HG02798 (cell line): ENCODE data around the gene RTN3.
"Not testable (repeated sequence)": the region's sequence is repeated elsewhere in the genome, so short reads cannot be mapped to it uniquely, and the experiment has no call there.

Experiments
- ATAC-seq: cut with Tn5 transposase; IDR thresholded peaks from one replicate; pipeline ENCODE4 v1.9.1; 2021; ENCODE audit warnings: mild to moderate bottlenecking; ENCODE audit not compliant: unreplicated experiment, poor library complexity

The RTN3 gene, protein sequence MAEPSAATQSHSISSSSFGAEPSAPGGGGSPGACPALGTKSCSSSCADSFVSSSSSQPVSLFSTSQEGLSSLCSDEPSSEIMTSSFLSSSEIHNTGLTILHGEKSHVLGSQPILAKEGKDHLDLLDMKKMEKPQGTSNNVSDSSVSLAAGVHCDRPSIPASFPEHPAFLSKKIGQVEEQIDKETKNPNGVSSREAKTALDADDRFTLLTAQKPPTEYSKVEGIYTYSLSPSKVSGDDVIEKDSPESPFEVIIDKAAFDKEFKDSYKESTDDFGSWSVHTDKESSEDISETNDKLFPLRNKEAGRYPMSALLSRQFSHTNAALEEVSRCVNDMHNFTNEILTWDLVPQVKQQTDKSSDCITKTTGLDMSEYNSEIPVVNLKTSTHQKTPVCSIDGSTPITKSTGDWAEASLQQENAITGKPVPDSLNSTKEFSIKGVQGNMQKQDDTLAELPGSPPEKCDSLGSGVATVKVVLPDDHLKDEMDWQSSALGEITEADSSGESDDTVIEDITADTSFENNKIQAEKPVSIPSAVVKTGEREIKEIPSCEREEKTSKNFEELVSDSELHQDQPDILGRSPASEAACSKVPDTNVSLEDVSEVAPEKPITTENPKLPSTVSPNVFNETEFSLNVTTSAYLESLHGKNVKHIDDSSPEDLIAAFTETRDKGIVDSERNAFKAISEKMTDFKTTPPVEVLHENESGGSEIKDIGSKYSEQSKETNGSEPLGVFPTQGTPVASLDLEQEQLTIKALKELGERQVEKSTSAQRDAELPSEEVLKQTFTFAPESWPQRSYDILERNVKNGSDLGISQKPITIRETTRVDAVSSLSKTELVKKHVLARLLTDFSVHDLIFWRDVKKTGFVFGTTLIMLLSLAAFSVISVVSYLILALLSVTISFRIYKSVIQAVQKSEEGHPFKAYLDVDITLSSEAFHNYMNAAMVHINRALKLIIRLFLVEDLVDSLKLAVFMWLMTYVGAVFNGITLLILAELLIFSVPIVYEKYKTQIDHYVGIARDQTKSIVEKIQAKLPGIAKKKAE

DNA sequence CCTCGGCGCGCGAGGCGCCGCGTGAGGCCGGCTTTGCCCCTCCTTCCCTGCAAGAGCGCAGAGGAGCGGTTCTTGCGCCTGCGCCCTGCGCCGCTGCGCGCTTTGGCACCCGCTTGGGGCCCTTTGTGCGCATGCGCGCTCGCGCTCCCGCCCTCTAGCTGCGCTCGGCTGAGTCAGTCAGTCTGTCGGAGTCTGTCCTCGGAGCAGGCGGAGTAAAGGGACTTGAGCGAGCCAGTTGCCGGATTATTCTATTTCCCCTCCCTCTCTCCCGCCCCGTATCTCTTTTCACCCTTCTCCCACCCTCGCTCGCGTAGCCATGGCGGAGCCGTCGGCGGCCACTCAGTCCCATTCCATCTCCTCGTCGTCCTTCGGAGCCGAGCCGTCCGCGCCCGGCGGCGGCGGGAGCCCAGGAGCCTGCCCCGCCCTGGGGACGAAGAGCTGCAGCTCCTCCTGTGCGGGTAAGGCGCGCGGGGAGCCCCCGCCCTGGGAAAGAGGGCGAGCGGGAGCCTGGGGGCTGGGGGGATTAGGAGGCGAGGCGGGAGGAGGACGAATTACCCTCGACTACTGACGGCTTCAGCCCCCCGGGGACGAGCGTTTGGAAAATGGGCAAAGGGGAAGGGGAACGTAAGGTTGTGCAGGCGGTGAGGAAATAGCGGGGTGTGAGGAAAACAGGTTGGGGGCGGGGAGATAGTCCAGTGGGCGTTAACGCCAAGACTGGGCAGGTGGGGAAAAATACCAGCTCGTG is at the start of gene RTN3:
Gene RTN3, plus strand, starts transcription at position 180 of the 745 bp plus-strand sequence. Its CDS starts 137 bp downstream, at position 317.
- peak; percentile 90 for ATAC-seq

DNA sequence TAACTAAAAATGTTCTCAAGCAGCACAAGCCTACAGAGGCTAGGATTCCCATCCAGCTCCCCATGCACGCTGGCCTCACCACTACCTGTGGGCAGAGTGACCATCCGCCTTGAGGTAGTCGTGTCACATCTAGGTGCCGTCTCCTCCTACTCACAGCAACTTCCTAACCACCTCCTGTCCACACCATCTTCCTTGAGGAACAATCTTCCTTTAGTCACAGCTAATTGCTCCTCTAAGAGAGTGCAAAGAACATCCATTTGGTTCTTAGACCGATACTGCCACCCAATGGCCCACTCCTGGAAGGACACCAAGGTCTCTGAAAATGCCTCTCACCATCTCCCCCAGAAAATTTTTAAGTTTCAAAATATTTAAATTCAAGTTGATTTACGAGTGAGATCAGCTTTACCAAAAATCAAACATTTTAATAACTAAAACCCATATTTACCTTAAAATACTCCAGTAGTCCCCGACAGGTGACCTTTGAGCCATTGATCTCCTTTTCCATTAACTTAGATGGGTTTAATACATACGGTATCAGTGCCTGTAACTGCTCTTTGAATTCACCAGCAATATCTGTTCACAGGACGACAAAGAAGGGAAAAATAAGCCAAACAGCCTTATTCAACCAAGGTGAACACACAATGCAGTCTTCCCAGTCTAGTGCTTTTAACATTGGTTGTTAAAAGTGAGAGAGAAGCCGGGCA is 45.4 kb upstream of the RTN3 start:
- no peak for ATAC-seq

DNA sequence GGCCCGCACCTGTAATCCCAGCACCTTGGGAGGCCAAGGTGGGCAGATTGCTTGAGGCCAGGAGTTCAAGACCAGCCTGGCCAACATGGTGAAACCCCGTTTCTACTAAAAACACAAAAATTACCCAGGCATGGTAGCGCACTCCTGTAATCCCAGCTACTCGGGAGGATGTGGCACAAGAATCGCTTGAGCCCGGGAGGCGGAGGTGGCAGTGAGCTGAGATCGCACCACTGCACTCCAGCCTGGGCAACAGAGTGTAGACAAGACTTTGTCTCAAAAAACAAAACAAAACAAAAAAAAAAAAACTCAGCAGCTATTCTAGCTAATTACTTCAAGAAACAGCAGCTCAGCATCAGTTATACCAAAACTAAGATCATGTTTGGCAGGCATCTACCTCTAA is 42.9 kb upstream of the RTN3 start:
- not testable (repeated sequence) for ATAC-seq

DNA sequence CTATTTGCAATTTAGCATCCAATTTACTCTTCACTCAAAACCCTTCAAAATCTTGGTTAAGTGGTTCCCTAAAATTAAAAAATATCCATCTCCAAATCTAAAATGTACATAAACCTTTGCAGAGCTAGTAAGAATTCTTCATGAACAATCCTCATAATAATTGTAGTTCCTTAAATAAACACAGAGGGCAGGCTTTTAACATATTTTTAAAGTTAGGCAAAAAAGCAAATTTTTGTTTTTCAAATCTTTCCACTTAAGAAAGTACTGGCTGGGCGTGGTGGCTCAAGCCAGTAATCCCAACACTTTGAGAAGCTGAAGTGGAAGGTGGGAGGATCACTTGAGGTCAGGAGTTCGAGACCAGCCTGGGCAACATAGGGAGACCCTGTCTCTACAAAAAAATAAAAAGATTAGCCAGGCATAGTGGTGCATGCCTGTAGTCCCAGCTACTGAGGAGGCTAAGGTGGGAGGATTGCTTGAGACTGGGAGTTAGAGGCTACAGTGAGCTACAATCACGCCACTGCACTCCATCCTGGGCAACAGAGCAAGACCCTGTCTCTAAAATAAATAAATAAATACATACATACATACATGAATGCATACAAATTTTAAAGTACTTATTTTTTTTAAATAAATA is 42.0 kb upstream of the RTN3 start:
- no peak for ATAC-seq

DNA sequence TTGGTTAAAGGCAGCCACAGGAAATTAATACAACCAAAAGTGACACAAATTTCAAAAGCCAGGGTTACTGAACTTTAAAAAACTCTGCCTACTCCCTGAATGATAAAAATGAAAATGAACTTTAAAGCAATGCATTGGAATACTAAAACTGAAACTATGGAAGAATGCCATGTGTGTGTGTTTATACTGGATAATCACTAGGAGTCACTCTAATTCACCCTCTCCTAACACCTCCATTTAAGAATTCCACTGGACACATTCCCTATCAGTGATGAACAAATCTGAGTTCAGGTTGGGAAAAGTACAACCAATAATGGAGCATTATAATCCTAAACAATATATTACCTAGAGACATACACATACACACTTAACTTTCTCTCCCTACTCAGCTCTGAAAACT is 39.6 kb upstream of the RTN3 start:
- no peak for ATAC-seq

DNA sequence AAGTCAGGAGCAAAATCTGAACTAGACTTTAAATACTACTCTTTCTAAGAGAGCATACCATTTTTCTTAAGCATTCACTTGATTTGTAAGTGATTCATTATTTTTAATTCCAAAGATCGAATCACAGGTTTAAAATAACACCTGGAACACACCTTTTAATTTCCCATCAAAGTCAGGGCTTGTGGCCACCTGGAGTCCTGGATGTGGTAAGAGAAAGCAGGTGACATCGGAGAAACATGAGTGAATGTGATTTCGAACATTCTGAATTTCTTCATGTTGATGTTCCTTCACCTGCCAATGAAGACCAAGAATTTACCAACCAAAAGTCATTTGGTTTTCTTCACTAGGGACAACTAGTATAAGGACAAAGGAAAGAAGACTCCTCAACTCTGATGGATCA is 38.1 kb upstream of the RTN3 start:
- ATAC-seq, result no peak

DNA sequence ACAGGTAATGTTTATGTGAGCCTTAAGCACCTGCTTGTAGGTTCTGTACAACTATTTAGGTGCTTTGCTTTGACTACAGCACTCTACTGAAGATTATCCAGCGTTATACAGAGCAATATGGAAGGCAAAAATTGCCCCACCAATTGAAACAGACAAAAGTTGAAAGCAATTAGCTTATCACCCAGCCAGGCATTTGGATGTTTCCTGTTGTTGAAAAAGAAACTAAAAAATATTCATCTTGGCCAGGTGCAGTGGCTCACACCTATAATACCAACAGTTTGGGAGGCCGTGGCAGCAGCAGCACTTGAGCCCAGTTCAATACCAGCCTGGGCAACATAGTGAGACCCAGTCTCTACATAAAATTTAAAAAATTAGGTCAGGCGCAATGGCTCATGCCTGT is 28.6 kb upstream of the RTN3 start:
- ATAC-seq, result no peak

DNA sequence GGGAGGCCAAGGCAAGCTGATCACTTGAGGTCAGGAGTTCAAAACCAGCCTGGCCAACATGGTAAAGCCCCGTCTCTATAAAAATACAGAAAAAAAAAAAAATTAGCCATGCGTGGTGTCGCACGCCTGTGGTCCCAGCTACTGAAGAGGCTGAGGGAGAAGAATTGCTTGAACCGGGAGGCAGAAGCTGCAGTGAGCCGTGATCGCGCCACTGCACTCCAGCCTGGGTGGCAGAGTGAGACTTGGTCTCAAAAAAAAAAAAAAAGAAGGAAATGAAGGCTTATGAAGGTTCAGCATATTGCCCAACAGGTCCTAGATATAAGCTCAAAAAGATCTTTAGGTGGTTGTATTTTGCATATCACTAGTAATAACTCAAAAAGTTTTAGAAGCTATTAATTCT is 20.3 kb upstream of the RTN3 start:
- no peak for ATAC-seq

DNA sequence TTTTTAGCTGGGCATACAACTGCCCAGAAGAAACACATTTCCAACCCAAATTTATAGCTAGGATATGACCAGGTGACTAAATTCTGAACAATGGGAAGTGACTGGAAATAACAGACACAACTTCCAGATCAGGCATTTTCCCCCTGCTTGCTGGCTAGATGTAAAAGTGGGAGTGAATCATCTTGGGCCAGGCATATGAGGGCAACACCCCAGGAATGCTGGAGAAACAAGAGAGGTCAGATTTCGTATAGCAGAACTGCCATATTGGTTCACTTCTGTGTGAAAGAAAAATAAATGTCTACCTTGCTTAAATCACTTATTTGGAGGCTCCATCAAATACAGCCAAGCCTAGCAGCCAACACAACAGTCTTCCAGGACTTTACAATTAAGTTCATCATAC is 17.5 kb upstream of the RTN3 start:
- ATAC-seq, result no peak

DNA sequence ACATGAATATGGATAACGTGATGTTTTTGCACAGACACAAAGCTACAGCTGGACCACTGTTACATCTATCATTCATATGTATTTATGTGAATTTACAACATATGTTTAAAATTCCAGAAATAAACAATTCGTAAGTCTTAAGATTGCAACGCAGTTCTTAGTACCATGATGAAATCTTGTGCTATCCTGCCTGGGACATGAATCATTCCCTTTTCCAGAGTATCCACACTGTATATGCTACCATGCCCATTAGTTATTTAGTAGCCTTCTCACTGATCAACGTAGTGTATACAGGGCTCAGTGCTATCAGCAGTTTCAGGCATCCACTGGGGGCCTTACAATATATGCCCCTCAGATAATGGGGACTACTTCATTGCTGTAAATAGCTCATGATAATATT is 14.4 kb upstream of the RTN3 start:
- ATAC-seq, result no peak

DNA sequence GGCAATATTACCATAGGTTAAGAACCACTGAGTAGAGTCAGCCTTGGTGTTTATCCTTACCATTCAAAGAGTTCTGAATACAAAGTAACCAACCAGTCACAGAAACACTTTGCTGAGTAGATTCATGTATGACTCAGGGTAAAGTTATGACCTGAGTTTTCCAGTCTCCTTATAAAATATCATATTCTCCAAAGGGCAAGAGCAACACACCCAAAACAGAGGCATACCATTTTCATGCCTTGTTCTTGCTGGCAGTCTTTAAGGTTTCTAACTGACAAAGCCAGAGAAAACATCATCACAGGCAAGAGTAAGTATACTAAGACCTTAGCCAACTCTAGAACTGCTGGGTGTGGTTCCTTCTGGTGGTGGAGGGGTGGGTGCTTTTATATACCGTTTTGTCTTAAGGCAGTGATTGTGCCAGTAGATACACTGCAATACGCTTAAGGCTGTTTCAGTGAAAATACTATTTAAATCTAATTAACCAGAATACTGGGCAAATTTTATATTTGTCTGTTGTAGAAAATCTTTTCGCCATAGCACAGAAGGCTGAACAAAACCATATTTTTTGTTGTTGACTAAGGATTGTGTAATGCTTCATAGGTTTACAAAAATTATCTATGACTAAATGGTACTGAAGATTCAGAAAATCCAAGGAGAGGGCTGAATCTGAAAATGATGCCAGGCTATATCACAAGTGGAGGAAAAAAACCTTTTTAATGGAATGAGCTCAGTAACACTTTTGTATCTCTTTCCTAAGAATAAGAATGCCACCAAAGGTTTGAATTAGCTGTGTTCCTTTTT is 13.1 kb upstream of the RTN3 start:
- ATAC-seq, result no peak

DNA sequence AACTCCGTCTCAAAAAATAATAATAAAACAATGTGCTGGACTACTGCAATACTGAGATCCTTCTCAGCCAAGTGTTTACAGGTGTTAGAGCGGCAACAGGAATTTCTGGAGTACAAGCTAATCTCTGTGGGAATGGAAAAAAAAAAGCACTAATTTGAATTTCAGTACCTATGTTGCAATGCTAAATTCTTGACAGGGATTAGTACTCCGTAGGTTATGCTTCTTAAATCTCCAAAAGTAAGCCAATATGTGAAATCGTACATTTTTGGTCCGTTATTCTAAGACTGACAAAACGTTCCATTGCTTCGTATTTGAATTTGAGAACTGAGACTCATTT is 11.2 kb upstream of the RTN3 start:
- no peak for ATAC-seq

DNA sequence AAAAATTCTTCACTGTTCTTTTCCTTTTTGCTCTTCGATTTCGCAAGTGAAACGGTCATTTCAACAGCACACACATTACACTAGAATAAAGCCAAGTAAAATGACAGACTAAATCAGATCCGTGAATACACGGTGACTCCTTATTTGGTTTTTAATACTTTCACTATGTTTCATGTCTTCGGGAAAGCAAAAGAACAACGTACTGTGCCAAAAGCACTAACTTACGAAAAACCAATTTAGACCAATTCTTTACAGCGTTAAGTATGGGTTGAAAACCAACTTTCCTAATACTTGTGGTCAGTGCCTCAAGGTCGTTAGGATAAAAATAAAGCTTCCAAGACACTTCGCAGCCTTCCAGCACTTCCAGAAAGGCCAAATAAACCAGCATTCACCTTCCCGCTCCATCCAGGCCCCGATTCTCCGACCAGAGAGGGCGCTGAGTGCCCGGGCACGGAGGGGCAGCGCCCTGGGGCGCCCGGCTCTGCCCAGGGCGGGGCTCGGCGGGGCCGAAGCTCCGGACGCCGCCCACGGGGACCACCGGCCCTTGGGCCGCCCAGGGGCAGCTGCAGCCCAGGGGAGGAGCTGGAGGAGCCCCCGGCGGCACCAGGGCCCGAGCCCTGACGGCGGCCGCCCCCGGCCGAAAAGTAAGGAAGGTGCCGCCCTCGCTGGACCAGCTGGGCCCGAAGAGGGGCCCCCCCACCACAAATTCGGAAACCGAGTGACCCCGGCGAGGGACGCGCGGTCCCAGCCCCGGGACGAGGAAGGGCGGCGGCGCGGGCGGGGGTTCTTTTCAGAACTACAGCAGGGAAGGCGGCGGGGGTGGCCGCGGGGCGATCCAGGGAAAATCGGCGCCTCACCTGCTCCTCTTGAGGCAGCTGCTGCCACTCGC is 10.6 kb upstream of the RTN3 start:
- ATAC-seq, result peak; percentile 36

DNA sequence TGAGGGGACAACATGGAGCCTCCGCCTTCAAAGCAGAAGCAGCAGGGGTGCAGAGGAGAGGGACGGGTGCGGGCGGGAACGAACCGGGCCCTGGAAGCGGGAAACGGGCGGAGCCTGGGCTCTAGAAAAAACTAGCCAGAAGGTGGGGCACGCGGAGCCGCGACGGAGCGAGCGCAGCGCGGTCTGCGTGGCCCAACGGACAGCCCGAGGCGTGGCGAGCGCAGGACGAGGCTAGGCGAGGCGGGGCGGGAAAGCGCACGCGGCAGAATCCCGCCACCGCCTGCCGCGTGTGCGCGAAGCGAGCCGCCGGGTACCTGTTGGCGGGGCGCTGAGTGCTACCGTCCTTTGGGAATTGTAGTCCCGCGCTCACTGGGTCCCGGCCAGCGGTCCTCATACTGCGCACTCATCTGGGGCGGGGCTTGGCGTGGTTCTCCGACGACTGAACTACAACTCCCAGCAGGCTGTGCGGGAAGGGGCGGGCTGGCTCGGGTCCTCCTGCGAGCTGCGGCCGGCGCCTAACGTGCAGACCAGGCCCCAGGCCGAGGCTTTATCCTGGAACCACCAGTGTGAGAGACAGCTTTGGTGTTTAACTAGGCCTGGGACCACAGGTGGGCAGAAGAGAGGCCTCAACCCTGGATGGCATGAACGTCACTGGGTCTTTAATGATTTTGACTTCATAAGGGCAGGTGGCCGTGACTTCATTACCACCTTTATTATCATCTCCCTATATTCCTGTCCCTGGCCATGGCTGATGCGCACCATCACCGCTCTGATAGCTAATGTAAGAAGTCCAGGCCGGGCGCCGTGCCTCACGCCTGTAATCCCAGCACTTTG is 9.8 kb upstream of the RTN3 start, which contains the start of gene ATL3:
Gene ATL3, minus strand, starts transcription at position 55 of the 834 bp plus-strand sequence. Its CDS starts 41 bp downstream, at position 14.
- peak; percentile 91 for ATAC-seq

DNA sequence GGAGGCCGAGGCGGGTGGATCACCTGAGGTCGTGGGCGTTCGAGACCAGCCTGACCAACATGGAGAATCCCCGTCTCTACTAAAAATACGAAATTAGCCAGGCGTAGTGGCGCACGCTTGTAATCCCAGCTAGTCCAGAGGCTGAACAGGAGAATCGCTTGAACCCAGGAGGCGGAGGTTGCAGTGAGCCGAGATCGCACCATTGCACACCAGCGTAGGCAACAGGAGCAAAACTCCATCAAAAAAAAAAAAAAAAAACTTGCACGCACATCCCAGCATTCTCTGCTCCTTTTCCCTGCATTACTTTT is 9.2 kb upstream of the RTN3 start:
- no peak for ATAC-seq

DNA sequence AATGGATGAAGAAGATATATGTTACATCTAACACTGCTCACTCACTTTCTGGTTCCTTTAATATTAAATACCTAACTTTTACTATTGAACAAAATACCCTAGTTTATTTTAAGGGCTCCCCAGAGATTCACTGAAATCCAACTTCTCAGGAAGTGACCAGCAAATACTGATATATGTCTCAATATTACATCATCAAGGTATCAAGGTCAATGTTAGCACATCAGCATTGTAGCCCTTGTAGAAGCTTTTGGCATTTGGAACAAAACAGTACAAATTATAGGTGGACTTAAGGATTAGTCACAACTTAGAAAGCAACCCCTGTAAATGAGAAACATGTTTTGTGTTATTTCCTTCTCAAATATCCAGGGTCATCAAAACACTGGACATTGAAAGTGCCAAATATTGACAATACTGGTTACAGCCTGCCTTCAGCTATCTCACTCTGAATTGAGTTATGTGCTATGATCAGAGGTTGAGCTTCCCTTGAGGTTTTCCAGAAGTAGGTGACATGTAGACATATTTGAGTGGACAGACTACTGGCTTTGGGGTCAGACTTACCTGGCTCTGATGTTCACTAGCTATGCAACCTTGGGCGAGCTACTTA is 8.3 kb upstream of the RTN3 start:
- ATAC-seq, result no peak

DNA sequence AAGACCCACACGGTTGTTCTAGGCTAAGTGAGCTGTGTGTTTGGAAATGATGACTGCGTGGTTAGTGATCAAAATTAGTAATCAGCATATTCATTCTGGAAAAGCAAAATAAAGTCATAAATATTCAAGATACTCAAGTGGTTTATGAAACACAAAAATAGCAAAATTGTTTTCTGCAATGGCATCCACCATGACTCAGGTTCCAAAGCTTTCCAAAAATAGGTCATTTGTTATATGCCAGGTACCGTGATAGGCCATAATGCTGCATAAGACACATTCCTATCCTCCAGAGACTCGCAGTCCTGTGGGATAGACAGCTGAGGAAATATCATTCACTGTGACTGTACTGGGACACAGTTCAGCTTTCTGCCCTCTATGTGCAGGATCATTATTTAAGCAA is 7.7 kb upstream of the RTN3 start:
- no peak for ATAC-seq
